H9 (cell line): Measurements from ENCODE around the gene SLC9A9. TPM values are rescaled to one million over a fixed set of nuclear protein-coding genes. Genes with fewer than 3 reads are reported as not detected.

Experiments
- DNase-seq: peaks from one replicate; pipeline ENCODE4 v3.0.0-alpha.2; 2017
- H2AFZ ChIP-seq: one replicate; pipeline ENCODE4 v1.6.1; 2013; ENCODE audit warnings: mild to moderate bottlenecking, low read length, control low read depth, moderate library complexity
- H2AK5ac ChIP-seq: 2 replicates; pipeline ENCODE4 v1.6.1; 2013; ENCODE audit warnings: low read length, control low read depth, mixed read lengths; ENCODE audit not compliant: insufficient read length
- H2BK120ac ChIP-seq: one replicate; pipeline ENCODE4 v1.6.1; 2013; ENCODE audit warnings: low read depth, mild to moderate bottlenecking, low read length, control low read depth, inconsistent platforms; ENCODE audit not compliant: poor library complexity, severe bottlenecking
- H2BK12ac ChIP-seq: 2 replicates; pipeline ENCODE4 v1.6.1; 2013; ENCODE audit warnings: low read length, control low read depth, mixed read lengths, low read depth; ENCODE audit not compliant: insufficient read length
- H2BK15ac ChIP-seq: 2 replicates; pipeline ENCODE4 v1.6.1; 2013; ENCODE audit warnings: low read depth, low read length, control low read depth
- H2BK20ac ChIP-seq: one replicate; pipeline ENCODE4 v1.6.1; 2013; ENCODE audit warnings: low read depth, mild to moderate bottlenecking, low read length, control low read depth, inconsistent platforms; ENCODE audit not compliant: poor library complexity, severe bottlenecking
- H2BK5ac ChIP-seq: 2 replicates; pipeline ENCODE4 v1.6.1; 2013; ENCODE audit warnings: low read length, control low read depth, mixed read lengths; ENCODE audit not compliant: insufficient read length
- H3K14ac ChIP-seq: 2 replicates; pipeline ENCODE4 v1.6.1; 2013; ENCODE audit warnings: low read length, control low read depth; ENCODE audit not compliant: insufficient read depth
- H3K18ac ChIP-seq: 2 replicates; pipeline ENCODE4 v1.6.1; 2013; ENCODE audit warnings: low read depth, mild to moderate bottlenecking, mixed read lengths, low read length, control low read depth; ENCODE audit not compliant: insufficient read length
- H3K23ac ChIP-seq: 2 replicates; pipeline ENCODE4 v1.6.1; 2013; ENCODE audit warnings: low read length, control low read depth, mixed read lengths, low read depth; ENCODE audit not compliant: insufficient read length
- H3K23me2 ChIP-seq: 2 replicates; pipeline ENCODE4 v1.6.1; 2013; ENCODE audit warnings: low read depth, mild to moderate bottlenecking, mixed read lengths, low read length, control low read depth; ENCODE audit not compliant: insufficient read length, poor library complexity, severe bottlenecking
- H3K27ac ChIP-seq: 2 replicates; pipeline ENCODE4 v1.5.1; 2013; ENCODE audit warnings: low read length, control low read depth, mixed read lengths, low read depth; ENCODE audit not compliant: insufficient read length
- H3K27me3 ChIP-seq: 2 replicates; pipeline ENCODE4 v1.6.1; 2013; ENCODE audit warnings: low read length, control low read depth, inconsistent platforms; ENCODE audit not compliant: insufficient read depth
- H3K4ac ChIP-seq: 2 replicates; pipeline ENCODE4 v1.6.1; 2013; ENCODE audit warnings: low read depth, mild to moderate bottlenecking, control low read depth, inconsistent platforms, low read length, moderate library complexity
- H3K4me1 ChIP-seq: 2 replicates; pipeline ENCODE4 v1.6.1; 2013; ENCODE audit warnings: low read length, control low read depth, inconsistent platforms; ENCODE audit not compliant: insufficient read depth
- H3K4me2 ChIP-seq: 2 replicates; pipeline ENCODE4 v1.6.1; 2013; ENCODE audit warnings: low read length, control low read depth, mixed read lengths; ENCODE audit not compliant: insufficient read length, insufficient read depth
- H3K56ac ChIP-seq: 2 replicates; pipeline ENCODE4 v1.6.1; 2013; ENCODE audit warnings: low read depth, mild to moderate bottlenecking, mixed read lengths, low read length, control low read depth; ENCODE audit not compliant: insufficient read length
- H3K79me1 ChIP-seq: 2 replicates; pipeline ENCODE4 v1.6.1; 2013; ENCODE audit warnings: low read depth, mild to moderate bottlenecking, moderate library complexity, low read length, control low read depth, inconsistent platforms; ENCODE audit not compliant: insufficient read depth, poor library complexity, severe bottlenecking
- H3K79me2 ChIP-seq: 2 replicates; pipeline ENCODE4 v1.6.1; 2013; ENCODE audit warnings: low read length, control low read depth, inconsistent platforms; ENCODE audit not compliant: insufficient read depth
- H3K9ac ChIP-seq: 2 replicates; pipeline ENCODE4 v1.6.1; 2013; ENCODE audit warnings: low read length, control low read depth, mixed read lengths; ENCODE audit not compliant: insufficient read length; ENCODE audit errors: extremely low read depth
- H3K9me3 ChIP-seq: one replicate; pipeline ENCODE4 v1.6.1; 2013; ENCODE audit warnings: low read depth, low read length, inconsistent platforms; ENCODE audit not compliant: control insufficient read depth
- H3T11ph ChIP-seq: one replicate; pipeline ENCODE4 v1.6.1; 2013; ENCODE audit warnings: mild to moderate bottlenecking, low read length, control low read depth, inconsistent platforms
- H4K20me1 ChIP-seq: one replicate; pipeline ENCODE4 v1.6.1; 2013; ENCODE audit not compliant: control insufficient read depth, insufficient read length, insufficient read depth
- H4K5ac ChIP-seq: 2 replicates; pipeline ENCODE4 v1.6.1; 2013; ENCODE audit warnings: low read depth, mild to moderate bottlenecking, mixed read lengths, low read length, control low read depth; ENCODE audit not compliant: insufficient read length
- H4K8ac ChIP-seq: replicated peaks from 2 replicates; pipeline ENCODE4 v1.6.1; 2013; ENCODE audit warnings: low read length, control low read depth, mixed read lengths, low read depth; ENCODE audit not compliant: insufficient read length
- H4K91ac ChIP-seq: 2 replicates; pipeline ENCODE4 v1.6.1; 2013; ENCODE audit warnings: low read depth, mild to moderate bottlenecking, moderate library complexity, mixed read lengths, low read length, control low read depth; ENCODE audit not compliant: insufficient read length
- H3K27ac Mint-ChIP-seq, 3 experiments: 2 replicates in 2 of 3; 3 replicates in 1 of 3; pipeline ENCODE4 v1.8.0; 2020 to 2021; ENCODE audit warnings: mixed read lengths in 3 of 3, mild to moderate bottlenecking in 1 of 3, moderate library complexity in 1 of 3
- H3K27me3 Mint-ChIP-seq: 2 replicates; pipeline ENCODE4 v1.8.0; 2021; ENCODE audit warnings: low read depth, mild to moderate bottlenecking, moderate library complexity, mixed read lengths
- H3K36me3 Mint-ChIP-seq, 3 experiments: 2 replicates in 2 of 3; 3 replicates in 1 of 3; pipeline ENCODE4 v1.8.0; 2020 to 2021; ENCODE audit warnings: low read depth in 3 of 3, mixed read lengths in 3 of 3; ENCODE audit not compliant: insufficient read depth in 1 of 3
- H3K4me1 Mint-ChIP-seq, 2 experiments: 2 replicates each; pipeline ENCODE4 v1.8.0; 2020; ENCODE audit warnings: mixed read lengths in 2 of 2
- H3K4me3 Mint-ChIP-seq, 2 experiments: 2 replicates in 1 of 2; 3 replicates in 1 of 2; pipeline ENCODE4 v1.8.0; 2020 to 2021; ENCODE audit warnings: mild to moderate bottlenecking in 2 of 2, mixed read lengths in 2 of 2, moderate library complexity in 1 of 2
- H3K9me3 Mint-ChIP-seq, 2 experiments: 2 replicates in 1 of 2; 3 replicates in 1 of 2; pipeline ENCODE4 v1.8.0; 2020; ENCODE audit warnings: mild to moderate bottlenecking in 2 of 2, mixed read lengths in 2 of 2, moderate library complexity in 1 of 2
- CTCF ChIP-seq: fragments of 200-600 bp; sonication (generic); conservative IDR thresholded peaks from 3 replicates; pipeline ENCODE4 v1.8.0; 2021; ENCODE audit warnings: antibody characterized with exemption, mild to moderate bottlenecking
- WGBS: extraction: QIAGEN DNeasy Blood & Tissue Kit; methylation state at CpG from one replicate; pipeline ENCODE4 v1.1.7; 2013; ENCODE audit warnings: missing lambda C conversion rate, low lambda C conversion rate, mixed read lengths; ENCODE audit not compliant: insufficient read length; ENCODE audit errors: extremely low coverage; 5-methylcytosine and 5-hydroxymethylcytosine counted together
- total RNA-seq: library from RNA; stranded (reverse); gene quantifications from 2 replicates; pipeline ENCODE4 v1.2.1, GENCODE V29; 2021

SLC9A9 gene
- total RNA-seq, 1 experiment from 2014 or later = 0.35 TPM

GRCh38 chr3:143529018-143529478, 319.2 kb downstream of the SLC9A9 start:
- H3K36me3 Mint-ChIP-seq = no peaks in the 10 kb centered on the region; a peak in 1 of 7 replicates
- H4K20me1 ChIP-seq = no peaks in the 10 kb centered on the region

More at GRCh38 chr3:143529018-143529478, 319.2 kb downstream of the SLC9A9 start:
- no CpG with 5 or more reads among the region's 5 CpGs for WGBS
- Histone ChIP-seq H3K56ac (no peak overlapping the region), H3K9me3 (no peaks in the 10 kb centered on the region), H3K79me1 (no peaks in the 10 kb centered on the region), H4K91ac (no peak overlapping the region), H2BK5ac (no peak overlapping the region), H3K9ac (no peak overlapping the region), H2AK5ac (no peak overlapping the region), H4K8ac (no peak overlapping the region), H3K14ac (no peak overlapping the region), H3K27me3 (no peaks in the 10 kb centered on the region), H4K5ac (no peak overlapping the region), H3K4me2 (no peak overlapping the region), H3K23ac (no peak overlapping the region), H3T11ph (no peak overlapping the region), H2BK12ac (no peak overlapping the region), H2BK20ac (no peak overlapping the region), H3K27ac (no peak overlapping the region), H3K23me2 (no peaks in the 10 kb centered on the region), H2AFZ (no peak overlapping the region), H3K79me2 (no peaks in the 10 kb centered on the region), H2BK120ac (no peak overlapping the region), H3K4ac (no peak overlapping the region), H3K18ac (no peak overlapping the region), H3K4me1 (no peaks in the 10 kb centered on the region), H2BK15ac (no peak overlapping the region)
- H3K4me3 Mint-ChIP-seq = no peak overlapping the region
- DNase-seq = no peak
- no peaks in the 10 kb centered on the region for H3K27me3 Mint-ChIP-seq
- no peaks in the 10 kb centered on the region for H3K4me1 Mint-ChIP-seq
- H3K27ac Mint-ChIP-seq = no peak overlapping the region; a peak in 1 of 7 replicates
- no peaks in the 10 kb centered on the region; a peak in 1 of 5 replicates for H3K9me3 Mint-ChIP-seq
- TF ChIP-seq CTCF = no peak
